Measurements from ENCODE around the gene SLC6A18. TPM values are rescaled to one million over a fixed set of nuclear protein-coding genes. Genes with fewer than 3 reads are reported as not detected.

The SLC6A18 gene
- total RNA-seq, 1 donor from 2014 or later, result not detected

DNA sequence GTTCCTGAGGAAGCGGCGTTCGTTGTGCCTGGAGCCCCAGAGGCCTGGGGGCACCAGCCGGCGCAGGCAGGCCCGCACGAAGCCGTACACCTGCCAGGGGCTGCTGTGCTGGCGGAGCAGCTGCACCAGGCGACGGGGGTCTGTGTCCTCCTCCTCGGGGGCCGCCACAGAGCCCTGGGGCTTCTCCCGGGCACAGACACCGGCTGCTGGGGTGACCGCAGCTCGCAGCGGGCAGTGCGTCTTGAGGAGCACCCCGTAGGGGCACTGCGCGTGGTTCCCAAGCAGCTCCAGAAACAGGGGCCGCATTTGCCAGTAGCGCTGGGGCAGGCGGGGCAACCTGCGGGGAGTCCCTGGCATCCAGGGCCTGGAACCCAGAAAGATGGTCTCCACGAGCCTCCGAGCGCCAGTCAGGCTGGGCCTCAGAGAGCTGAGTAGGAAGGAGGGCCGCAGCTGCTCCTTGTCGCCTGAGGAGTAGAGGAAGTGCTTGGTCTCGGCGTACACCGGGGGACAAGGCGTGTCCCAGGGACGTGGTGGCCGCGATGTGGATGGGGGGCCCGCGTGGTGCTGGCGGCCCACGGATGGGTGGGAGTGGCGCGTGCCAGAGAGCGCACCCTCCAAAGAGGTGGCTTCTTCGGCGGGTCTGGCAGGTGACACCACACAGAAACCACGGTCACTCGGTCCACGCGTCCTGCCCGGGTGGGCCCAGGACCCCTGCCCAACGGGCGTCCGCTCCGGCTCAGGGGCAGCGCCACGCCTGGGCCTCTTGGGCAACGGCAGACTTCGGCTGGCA lies 68.4 kb downstream of the SLC6A18 start:
- DNase-seq (no peak), ATAC-seq (ENCODE audit: poor library complexity) (no peak)
- intact Hi-C loops (cut with DNase I), result no loop called here

DNA sequence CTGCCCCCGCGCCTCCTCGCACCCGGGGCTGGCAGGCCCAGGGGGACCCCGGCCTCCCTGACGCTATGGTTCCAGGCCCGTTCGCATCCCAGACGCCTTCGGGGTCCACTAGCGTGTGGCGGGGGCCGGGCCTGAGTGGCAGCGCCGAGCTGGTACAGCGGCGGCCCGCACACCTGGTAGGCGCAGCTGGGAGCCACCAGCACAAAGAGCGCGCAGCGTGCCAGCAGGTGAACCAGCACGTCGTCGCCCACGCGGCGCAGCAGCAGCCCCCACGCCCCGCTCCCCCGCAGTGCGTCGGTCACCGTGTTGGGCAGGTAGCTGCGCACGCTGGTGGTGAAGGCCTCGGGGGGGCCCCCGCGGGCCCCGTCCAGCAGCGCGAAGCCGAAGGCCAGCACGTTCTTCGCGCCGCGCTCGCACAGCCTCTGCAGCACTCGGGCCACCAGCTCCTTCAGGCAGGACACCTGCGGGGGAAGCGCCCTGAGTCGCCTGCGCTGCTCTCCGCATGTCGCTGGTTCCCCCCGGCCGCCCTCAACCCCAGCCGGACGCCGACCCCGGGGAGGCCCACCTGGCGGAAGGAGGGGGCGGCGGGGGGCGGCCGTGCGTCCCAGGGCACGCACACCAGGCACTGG lies 69.1 kb downstream of the SLC6A18 start:
- no peak for ATAC-seq (ENCODE audit: poor library complexity)
- intact Hi-C loops (cut with DNase I), result no loop called here
- DNase-seq, result no peak

DNA sequence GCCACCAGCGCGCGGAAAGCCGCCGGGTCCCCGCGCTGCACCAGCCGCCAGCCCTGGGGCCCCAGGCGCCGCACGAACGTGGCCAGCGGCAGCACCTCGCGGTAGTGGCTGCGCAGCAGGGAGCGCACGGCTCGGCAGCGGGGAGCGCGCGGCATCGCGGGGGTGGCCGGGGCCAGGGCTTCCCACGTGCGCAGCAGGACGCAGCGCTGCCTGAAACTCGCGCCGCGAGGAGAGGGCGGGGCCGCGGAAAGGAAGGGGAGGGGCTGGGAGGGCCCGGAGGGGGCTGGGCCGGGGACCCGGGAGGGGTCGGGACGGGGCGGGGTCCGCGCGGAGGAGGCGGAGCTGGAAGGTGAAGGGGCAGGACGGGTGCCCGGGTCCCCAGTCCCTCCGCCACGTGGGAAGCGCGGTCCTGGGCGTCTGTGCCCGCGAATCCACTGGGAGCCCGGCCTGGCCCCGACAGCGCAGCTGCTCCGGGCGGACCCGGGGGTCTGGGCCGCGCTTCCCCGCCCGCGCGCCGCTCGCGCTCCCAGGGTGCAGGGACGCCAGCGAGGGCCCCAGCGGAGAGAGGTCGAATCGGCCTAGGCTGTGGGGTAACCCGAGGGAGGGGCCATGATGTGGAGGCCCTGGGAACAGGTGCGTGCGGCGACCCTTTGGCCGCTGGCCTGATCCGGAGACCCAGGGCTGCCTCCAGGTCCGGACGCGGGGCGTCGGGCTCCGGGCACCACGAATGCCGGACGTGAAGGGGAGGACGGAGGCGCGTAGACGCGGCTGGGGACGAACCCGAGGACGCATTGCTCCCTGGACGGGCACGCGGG lies 69.9 kb downstream of the SLC6A18 start, which contains the start of gene TERT:
TERT (minus strand) TSS at position 234 of the 815 bp plus-strand sequence; CDS start at position 155, 79 bp downstream.
- no peak for ATAC-seq (ENCODE audit: poor library complexity)
- no peak for DNase-seq
- intact Hi-C loops (cut with DNase I), result no loop called here

DNA sequence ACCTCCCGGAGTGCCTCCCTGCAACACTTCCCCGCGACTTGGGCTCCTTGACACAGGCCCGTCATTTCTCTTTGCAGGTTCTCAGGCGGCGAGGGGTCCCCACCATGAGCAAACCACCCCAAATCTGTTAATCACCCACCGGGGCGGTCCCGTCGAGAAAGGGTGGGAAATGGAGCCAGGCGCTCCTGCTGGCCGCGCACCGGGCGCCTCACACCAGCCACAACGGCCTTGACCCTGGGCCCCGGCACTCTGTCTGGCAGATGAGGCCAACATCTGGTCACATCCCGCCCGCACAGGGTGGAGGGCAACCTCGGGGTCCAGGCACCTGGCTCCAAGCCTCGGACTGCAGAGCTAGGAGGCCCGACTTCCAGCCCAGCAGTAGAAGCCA lies 70.5 kb downstream of the SLC6A18 start:
- ATAC-seq (ENCODE audit: poor library complexity) (no peak), DNase-seq (no peak)
- intact Hi-C loops (cut with DNase I), result no loop called here

Other genes with a start within 250 kb of the SLC6A18 start
- gene NKD2, start 216.6 kb upstream of the SLC6A18 start, total RNA-seq, result 2.8 TPM
- gene SLC12A7, start 113.3 kb upstream of the SLC6A18 start, total RNA-seq, result 172 TPM
- gene SLC6A19, start 23.8 kb upstream of the SLC6A18 start, total RNA-seq, result not detected
- gene TERT, start 69.7 kb downstream of the SLC6A18 start, total RNA-seq, result not detected
- 30.4 TPM for gene CLPTM1L, start 119.7 kb downstream of the SLC6A18 start, total RNA-seq
- gene SLC6A3, start 220.1 kb downstream of the SLC6A18 start, total RNA-seq, result not detected

All from Right ventricle myocardium superior (tissue), 1 donor.